ENCODE results near the gene GPR68. TPM values are rescaled to one million over a fixed set of nuclear protein-coding genes. Genes with fewer than 3 reads are reported as not detected.

Gene GPR68
- total RNA-seq, 1 donor from 2014 or later, result 0.41 TPM

- no peak for TF ChIP-seq CTCF (IDR thresholded peaks at IDR 0.05; ENCODE audit: borderline replicate concordance)
- no peak overlapping the region for H3K27ac ChIP-seq (replicated peaks)
Observed at GRCh38 chr14:91245029-91245428, 525 bp upstream of the GPR68 start.

GRCh38 chr14:91243074-91243471 lies 1.4 kb downstream of the GPR68 start:
- peaks cover 5% of the 10 kb centered on the region for H3K4me1 ChIP-seq
- no peaks in the 10 kb centered on the region for H3K27me3 ChIP-seq (ENCODE audit: low read depth)
- TF ChIP-seq CTCF (IDR thresholded peaks at IDR 0.05; ENCODE audit: borderline replicate concordance), result no peak
- no peaks in the 10 kb centered on the region for H3K9me3 ChIP-seq (replicated peaks)
- H3K4me3 ChIP-seq, result no peak overlapping the region
- intact Hi-C loops (cut with micrococcal nuclease), result no loop called here
- H3K27ac ChIP-seq (replicated peaks), result no peak overlapping the region
- DNase-seq, result no peak
- no peaks in the 10 kb centered on the region for H3K36me3 ChIP-seq

More at GRCh38 chr14:91245029-91245428, 525 bp upstream of the GPR68 start:
- intact Hi-C loops (cut with micrococcal nuclease), result no loop called here
- H3K36me3 ChIP-seq, result no peaks in the 10 kb centered on the region
- no peak overlapping the region for H3K4me3 ChIP-seq
- no peak for DNase-seq
- no peaks in the 10 kb centered on the region for H3K9me3 ChIP-seq (replicated peaks)
- H3K27me3 ChIP-seq (ENCODE audit: low read depth), result no peaks in the 10 kb centered on the region
- H3K4me1 ChIP-seq, result peaks cover 5% of the 10 kb centered on the region

GRCh38 chr14:91242635-91243034 lies 1.9 kb downstream of the GPR68 start:
- no peak for TF ChIP-seq CTCF (IDR thresholded peaks at IDR 0.05; ENCODE audit: borderline replicate concordance)
- H3K4me3 ChIP-seq, result no peak overlapping the region
- no peak for DNase-seq
- H3K4me1 ChIP-seq, result peaks cover 5% of the 10 kb centered on the region
- intact Hi-C loops (cut with micrococcal nuclease), result no loop called here
- H3K36me3 ChIP-seq, result no peaks in the 10 kb centered on the region
- no peaks in the 10 kb centered on the region for H3K9me3 ChIP-seq (replicated peaks)
- no peaks in the 10 kb centered on the region for H3K27me3 ChIP-seq (ENCODE audit: low read depth)
- H3K27ac ChIP-seq (replicated peaks), result no peak overlapping the region

- Histone ChIP-seq H3K4me3 (no peak overlapping the region), H3K9me3 (replicated peaks) (no peaks in the 10 kb centered on the region), H3K4me1 (peaks cover 5% of the 10 kb centered on the region), H3K27ac (replicated peaks) (no peak overlapping the region), H3K36me3 (no peaks in the 10 kb centered on the region), H3K27me3 (ENCODE audit: low read depth) (no peaks in the 10 kb centered on the region)
- TF ChIP-seq CTCF (IDR thresholded peaks at IDR 0.05; ENCODE audit: borderline replicate concordance), result no peak
- DNase-seq, result no peak
- intact Hi-C loops (cut with micrococcal nuclease), result no loop called here
Observed at GRCh38 chr14:91241863-91242262, 2.6 kb downstream of the GPR68 start.

- Histone ChIP-seq H3K4me1 (no peaks in the 10 kb centered on the region), H3K9me3 (replicated peaks) (peaks cover 6% of the 10 kb centered on the region), H3K4me3 (no peak overlapping the region), H3K27me3 (ENCODE audit: low read depth) (no peaks in the 10 kb centered on the region), H3K36me3 (no peaks in the 10 kb centered on the region), H3K27ac (replicated peaks) (no peak overlapping the region)
- TF ChIP-seq CTCF (IDR thresholded peaks at IDR 0.05; ENCODE audit: borderline replicate concordance), result no peak
- DNase-seq, result no peak
- intact Hi-C loops (cut with micrococcal nuclease), result no loop called here
Observed at GRCh38 chr14:91238661-91239060, 5.8 kb downstream of the GPR68 start.

- H3K27me3 ChIP-seq (ENCODE audit: low read depth), result no peaks in the 10 kb centered on the region
- no peak for TF ChIP-seq CTCF (IDR thresholded peaks at IDR 0.05; ENCODE audit: borderline replicate concordance)
- H3K9me3 ChIP-seq (replicated peaks), result peaks cover 8% of the 10 kb centered on the region
- DNase-seq, result no peak
- intact Hi-C loops (cut with micrococcal nuclease), result no loop called here
- no peaks in the 10 kb centered on the region for H3K4me1 ChIP-seq
- no peaks in the 10 kb centered on the region for H3K36me3 ChIP-seq
- no peak overlapping the region for H3K4me3 ChIP-seq
- no peak overlapping the region for H3K27ac ChIP-seq (replicated peaks)
Observed at GRCh38 chr14:91238085-91238484, 6.4 kb downstream of the GPR68 start.

Measured in left ventricle myocardium inferior (tissue), 1 donor.